A549 (cell line): Measurements from ENCODE around the gene PLXNB2. TPM values are rescaled to one million over a fixed set of nuclear protein-coding genes. Genes with fewer than 3 reads are reported as not detected.
A peak's percentile ranks its signal among the peaks of the same experiment; 100 is the strongest.

ENCODE experiments used
- ATAC-seq, 2 experiments: fragments of 200-7000 bp in 1 of 2; fragments of >200 bp in 1 of 2; cut with Nextera tagmentation in 1 of 2; cut with Tn5 transposase in 1 of 2; 3 replicates each; pipeline versions ENCODE4 v1.8.0 to v1.9.1; 2018 to 2020; ENCODE audit warnings: mild to moderate bottlenecking in 1 of 2, moderate library complexity in 1 of 2
- CTCF ChIA-PET: fragments of 300-600 bp; sonication (Branson Sonifier 250); formaldehyde crosslinking; extraction: SDS; loops from one replicate; lab custom pipeline; 2021; ENCODE audit warnings: antibody characterized with exemption, inconsistent platforms; lab: Yijun Ruan, JAX
- POLR2A ChIA-PET: fragments of 350-600 bp; formaldehyde crosslinking; extraction: SDS; loops from one replicate; lab custom pipeline; 2021; ENCODE audit warnings: antibody characterized with exemption, inconsistent platforms; lab: Yijun Ruan, JAX
- DNase-seq, 2 experiments: peaks; one replicate each; pipeline versions ENCODE4 v3.0.0 to v3.0.0-alpha.2; 2011 to 2016; ENCODE audit warnings: low read depth in 1 of 2, low spot score in 1 of 2
- FAIRE-seq: peaks from 2 replicates; lab custom pipeline; 2011; peaks lifted over from hg19 to GRCh38; lab: Jason Lieb, UNC
- H3K27ac ChIP-seq, 2 experiments: fragments of >200 bp; sonication (Bioruptor Twin); formaldehyde crosslinking; 3 replicates each; pipeline ENCODE4 v1.5.1; 2016 to 2017
- H3K4me1 ChIP-seq: fragments of >200 bp; sonication (Bioruptor Twin); formaldehyde crosslinking; 3 replicates; pipeline ENCODE4 v1.6.1; 2016
- H3K4me2 ChIP-seq: fragments of >200 bp; sonication (Bioruptor Twin); formaldehyde crosslinking; 3 replicates; pipeline ENCODE4 v1.6.1; 2016
- H3K4me3 ChIP-seq: fragments of >200 bp; sonication (Bioruptor Twin); formaldehyde crosslinking; 3 replicates; pipeline ENCODE4 v1.5.1; 2016
- H3K9me3 ChIP-seq: fragments of >200 bp; sonication (Bioruptor Twin); formaldehyde crosslinking; 3 replicates; pipeline ENCODE4 v1.6.1; 2016
- CBX8 ChIP-seq: fragments of 200-600 bp; sonication (generic); IDR thresholded peaks from 2 replicates; pipeline ENCODE4 v1.6.1; 2016
- CEBPB ChIP-seq, 2 experiments: fragments of >200 bp in 1 of 2; sonication (Bioruptor Twin) in 1 of 2; formaldehyde crosslinking in 1 of 2; IDR thresholded peaks; 2 replicates each; pipeline ENCODE4 v1.6.1; 2012 to 2016
- CHD2 ChIP-seq: fragments of 150-350 bp; IDR thresholded peaks from 2 replicates; pipeline ENCODE4 v1.6.1; 2014; ENCODE audit warnings: low read length; ENCODE audit not compliant: partially characterized antibody
- CHD4 ChIP-seq: fragments of 200-600 bp; sonication (generic); IDR thresholded peaks from 2 replicates; pipeline ENCODE4 v1.6.1; 2016; ENCODE audit warnings: antibody characterized with exemption, mild to moderate bottlenecking, borderline replicate concordance
- ESRRA ChIP-seq: fragments of 150-350 bp; IDR thresholded peaks from 2 replicates; pipeline ENCODE4 v1.6.1; 2014; ENCODE audit warnings: mild to moderate bottlenecking, low read length, borderline replicate concordance
- FOSL2 ChIP-seq, 2 experiments: fragments of 450-650 bp in 1 of 2; fragments of >200 bp in 1 of 2; sonication (Bioruptor Twin) in 1 of 2; formaldehyde crosslinking; IDR thresholded peaks; 2 replicates each; pipeline versions ENCODE4 v1.5.0 to v1.6.1; 2016 to 2020; ENCODE audit warnings: mild to moderate bottlenecking in 1 of 2, moderate library complexity in 1 of 2
- HMGXB4 ChIP-seq: fragments of 250-450 bp; sonication (Bioruptor Pico); IDR thresholded peaks from 2 replicates; pipeline ENCODE4 v1.5.0; 2021; ENCODE audit warnings: mild to moderate bottlenecking, moderate library complexity, borderline replicate concordance
- HOXA7 ChIP-seq: fragments of 250-450 bp; sonication (Bioruptor Pico); IDR thresholded peaks from 2 replicates; pipeline ENCODE4 v1.5.0; 2020; ENCODE audit warnings: mild to moderate bottlenecking, moderate library complexity
- HOXB13 ChIP-seq: fragments of 250-450 bp; sonication (Bioruptor Pico); IDR thresholded peaks from 2 replicates; pipeline ENCODE4 v1.5.0; 2020; ENCODE audit warnings: low read depth, mild to moderate bottlenecking, moderate library complexity
- JUN ChIP-seq, 2 experiments: fragments of >200 bp; sonication (Bioruptor Twin); formaldehyde crosslinking; IDR thresholded peaks; 2 replicates in 1 of 2; 3 replicates in 1 of 2; pipeline ENCODE4 v1.6.1; 2016 to 2017
- KDM5A ChIP-seq: fragments of 200-600 bp; sonication (generic); IDR thresholded peaks from 2 replicates; pipeline ENCODE4 v1.6.1; 2016; ENCODE audit warnings: antibody characterized with exemption, mild to moderate bottlenecking
- MAFK ChIP-seq: fragments of 450-650 bp; IDR thresholded peaks from 2 replicates; pipeline ENCODE4 v1.6.1; 2014; ENCODE audit not compliant: partially characterized antibody
- MAX ChIP-seq: IDR thresholded peaks from 2 replicates; pipeline ENCODE4 v1.6.1; 2012
- MAZ ChIP-seq: fragments of 150-350 bp; IDR thresholded peaks from 2 replicates; pipeline ENCODE4 v1.6.1; 2014; ENCODE audit warnings: antibody characterized with exemption, low read depth, low read length, borderline replicate concordance
- NPAS2 ChIP-seq: fragments of 250-450 bp; sonication (Bioruptor Pico); IDR thresholded peaks from 2 replicates; pipeline ENCODE4 v1.8.0; 2022; ENCODE audit warnings: mild to moderate bottlenecking, moderate library complexity, borderline replicate concordance
- PBX3 ChIP-seq: IDR thresholded peaks from 2 replicates; pipeline ENCODE4 v1.6.1; 2012
- PHF8 ChIP-seq: fragments of 200-600 bp; sonication (generic); IDR thresholded peaks from 2 replicates; pipeline ENCODE4 v1.6.1; 2016; ENCODE audit warnings: low read depth, mild to moderate bottlenecking, antibody characterized with exemption, moderate library complexity, borderline replicate concordance
- RAD21 ChIP-seq, 2 experiments: fragments of >200 bp in 1 of 2; sonication (Bioruptor Twin) in 1 of 2; formaldehyde crosslinking in 1 of 2; IDR thresholded peaks in 1 of 2; conservative IDR thresholded peaks in 1 of 2; 2 replicates in 1 of 2; 3 replicates in 1 of 2; pipeline ENCODE4 v1.6.1; 2012 to 2018; ENCODE audit warnings: inconsistent platforms in 1 of 2
- RARB ChIP-seq: fragments of 250-450 bp; sonication (Bioruptor Pico); IDR thresholded peaks from 2 replicates; pipeline ENCODE4 v1.8.0; 2021; ENCODE audit warnings: mild to moderate bottlenecking, moderate library complexity
- ZNF302 ChIP-seq: fragments of 250-450 bp; sonication (Bioruptor Pico); IDR thresholded peaks from 2 replicates; pipeline ENCODE4 v1.9.0; 2021; ENCODE audit warnings: inconsistent platforms, mild to moderate bottlenecking, moderate library complexity
- ZSCAN20 ChIP-seq: fragments of 250-450 bp; sonication (Bioruptor Pico); IDR thresholded peaks from 2 replicates; pipeline ENCODE4 v1.8.0; 2022; ENCODE audit warnings: mild to moderate bottlenecking, moderate library complexity
- WGBS: methylation state at CpG from one replicate; pipeline ENCODE4 v1.1.6; 2017; ENCODE audit errors: missing lambda C conversion rate; 5-methylcytosine and 5-hydroxymethylcytosine counted together
- polyA plus RNA-seq, 4 experiments: library from polyadenylated mRNA; depleted of rRNA in 3 of 4; stranded (reverse); fragments of >200 nt; fragmentation: RNase III in 1 of 4; extraction: RNeasy Plus Mini Kit Qiagen cat#74134 plus additional on column Dnase treatment in 1 of 4; gene quantifications; 2 replicates in 3 of 4; 3 replicates in 1 of 4; pipeline ENCODE4 v1.2.3, GENCODE V29; 2011 to 2017

The PLXNB2 gene
- polyA plus RNA-seq, 2 of the 4 experiments (the other 2 are of a cell fraction) = 24.6 to 64.4 TPM

GRCh38 chr22:50283821-50284220 lies 23.6 kb downstream of the PLXNB2 start:
- Histone ChIP-seq H3K4me3 (no peak overlapping the region), H3K27ac (peak overlapping the region in 1 of 2 experiments; percentile 92; a peak in 2 of 6 replicates), H3K4me1 (peaks cover 17% of the 10 kb centered on the region), H3K9me3 (no peaks in the 10 kb centered on the region), H3K4me2 (no peak overlapping the region)
- ATAC-seq = no peak
- no peak for DNase-seq
- TF ChIP-seq ESRRA = no peak
- TF ChIP-seq CHD4 = no peak
- TF ChIP-seq ZNF302 = no peak
- no peak for TF ChIP-seq CBX8
- no peak for TF ChIP-seq RARB
- no peak for TF ChIP-seq NPAS2 (CRISPR knock-in tag)
- TF ChIP-seq CEBPB (IDR thresholded peaks at IDR 0.05) = no peak
- TF ChIP-seq HOXA7 = no peak
- no peak for TF ChIP-seq HMGXB4 (CRISPR knock-in tag)
- no peak for TF ChIP-seq PBX3
- no peak for TF ChIP-seq KDM5A
- TF ChIP-seq MAZ = no peak
- no peak for TF ChIP-seq MAFK
- no peak for TF ChIP-seq ZSCAN20 (CRISPR knock-in tag)
- no peak for TF ChIP-seq HOXB13 (CRISPR knock-in tag)
- no peak for TF ChIP-seq PHF8
- POLR2A ChIA-PET = no interaction called here
- 97% methylated on average over 15 of the region's 30 CpGs for WGBS
- CTCF ChIA-PET = interaction anchor here (1.1 kb wide), 1 partner anchor 18 kb away, joined by 3 read pairs; no protein-coding TSS in a partner anchor
- no peak for FAIRE-seq

GRCh38 chr22:50282361-50283155 lies 24.9 kb downstream of the PLXNB2 start:
- 80% methylated on average over 3 of the region's 45 CpGs for WGBS
- CTCF ChIA-PET = interaction anchor here (1.0 to 1.3 kb wide), 4 partner anchors 10 to 44 kb away, joined by 3 to 5 read pairs (median 3); partner anchors contain the start of gene PLXNB2
- H3K9me3 ChIP-seq = no peaks in the 10 kb centered on the region
- POLR2A ChIA-PET = interaction anchor here (0.9 to 1.3 kb wide), 2 partner anchors 11 to 23 kb away, joined by 3 to 7 read pairs; no protein-coding TSS in a partner anchor
- H3K4me3 ChIP-seq = no peak overlapping the region
- no peak for FAIRE-seq
- peak; percentile 53 to 82; a peak in 4 of 6 replicates for ATAC-seq
- H3K4me1 ChIP-seq = peaks cover 17% of the 10 kb centered on the region
- H3K27ac ChIP-seq = peak overlapping the region; percentile 73 to 92
- TF ChIP-seq RAD21 (conservative IDR thresholded peaks at IDR 0.05 in 1 of 2, IDR thresholded peaks at IDR 0.05 in 1 of 2) = no peak
- no peak for TF ChIP-seq MAZ
- 0 out of 2 replicates have a peak, but pooled peaks have one; percentile 16 for TF ChIP-seq MAX
- TF ChIP-seq FOSL2 (IDR thresholded peaks at IDR 0.05) = no peak
- TF ChIP-seq FOSL2 (CRISPR knock-in tag; IDR thresholded peaks at IDR 0.05) = peak; percentile 63
- TF ChIP-seq JUN (IDR thresholded peaks at IDR 0.05) = peak in 1 of 2 experiments; percentile 25; a peak in 1 of 5 replicates
- no peak for TF ChIP-seq CHD2
- peak; percentile 69 to 73 for DNase-seq
- H3K4me2 ChIP-seq = peak overlapping the region; percentile 65
